Right renal cortex interstitium (tissue), 3 donors: ENCODE results near the gene KRTAP10-6. TPM values are rescaled to one million over a fixed set of nuclear protein-coding genes. Genes with fewer than 3 reads are reported as not detected.
"Not testable (repeated sequence)": the region's sequence is repeated elsewhere in the genome, so short reads cannot be mapped to it uniquely, and the experiment has no call there.

Experiments used
- DNase-seq, 3 donors: peaks; one replicate each; pipeline ENCODE4 v3.0.0-alpha.2; 2013; ENCODE audit warnings: low read depth in 3 of 3, low spot score in 2 of 3
- polyA plus RNA-seq, 3 donors: library from polyadenylated mRNA; unstranded; fragments of 120-200 nt; gene quantifications; one replicate each; pipeline ENCODE4 v1.2.1, GENCODE V29; 2013; ENCODE audit not compliant: insufficient read length in 3 of 3

The KRTAP10-6 gene
- polyA plus RNA-seq, 3 donors: not detected

DNA sequence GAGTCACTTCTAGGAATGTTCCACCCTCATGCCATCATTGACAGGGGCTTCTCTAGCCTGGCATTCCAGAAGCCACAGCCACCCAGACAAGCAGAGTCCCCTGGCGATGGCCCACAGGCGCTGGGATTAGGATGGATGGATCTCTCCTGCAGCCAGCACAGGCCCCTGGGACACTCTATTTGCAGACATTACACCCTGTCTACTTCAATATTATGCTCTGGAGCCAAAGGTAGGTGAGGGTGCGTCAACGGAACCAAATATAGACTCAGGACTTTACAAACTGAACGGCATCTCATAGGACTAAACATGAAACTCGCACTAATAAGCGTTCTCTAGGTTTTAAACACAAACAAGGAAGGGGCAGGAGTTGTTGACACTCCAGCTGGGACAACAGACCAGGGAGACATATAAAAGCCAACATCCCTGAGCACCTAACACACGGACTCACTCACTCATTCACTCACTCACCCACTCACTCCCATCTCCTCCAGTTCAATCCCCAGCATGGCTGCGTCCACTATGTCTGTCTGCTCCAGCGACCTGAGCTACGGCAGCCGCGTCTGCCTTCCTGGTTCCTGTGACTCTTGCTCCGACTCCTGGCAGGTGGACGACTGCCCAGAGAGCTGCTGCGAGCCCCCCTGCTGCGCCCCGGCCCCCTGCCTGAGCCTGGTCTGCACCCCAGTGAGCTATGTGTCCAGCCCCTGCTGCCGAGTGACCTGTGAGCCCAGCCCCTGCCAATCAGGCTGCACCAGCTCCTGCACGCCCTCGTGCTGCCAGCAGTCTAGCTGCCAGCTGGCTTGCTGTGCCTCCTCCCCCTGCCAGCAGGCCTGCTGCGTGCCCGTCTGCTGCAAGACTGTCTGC lies 8.0 kb upstream of the KRTAP10-6 start, which contains the start of gene KRTAP10-7:
Gene KRTAP10-7 (plus strand): TSS at position 480 of the 861 bp plus-strand sequence. CDS start 25 bp downstream, at position 505.
- DNase-seq: not testable (repeated sequence)

GRCh38 chr21:44599264-44600029 lies 7.1 kb upstream of the KRTAP10-6 start:
- DNase-seq: no peak

GRCh38 chr21:44598061-44598460 lies 5.8 kb upstream of the KRTAP10-6 start:
- DNase-seq: no peak

- DNase-seq: no peak
Observed at GRCh38 chr21:44596068-44596725, 3.9 kb upstream of the KRTAP10-6 start.

GRCh38 chr21:44595524-44595923 lies 3.2 kb upstream of the KRTAP10-6 start:
- no peak for DNase-seq

DNA sequence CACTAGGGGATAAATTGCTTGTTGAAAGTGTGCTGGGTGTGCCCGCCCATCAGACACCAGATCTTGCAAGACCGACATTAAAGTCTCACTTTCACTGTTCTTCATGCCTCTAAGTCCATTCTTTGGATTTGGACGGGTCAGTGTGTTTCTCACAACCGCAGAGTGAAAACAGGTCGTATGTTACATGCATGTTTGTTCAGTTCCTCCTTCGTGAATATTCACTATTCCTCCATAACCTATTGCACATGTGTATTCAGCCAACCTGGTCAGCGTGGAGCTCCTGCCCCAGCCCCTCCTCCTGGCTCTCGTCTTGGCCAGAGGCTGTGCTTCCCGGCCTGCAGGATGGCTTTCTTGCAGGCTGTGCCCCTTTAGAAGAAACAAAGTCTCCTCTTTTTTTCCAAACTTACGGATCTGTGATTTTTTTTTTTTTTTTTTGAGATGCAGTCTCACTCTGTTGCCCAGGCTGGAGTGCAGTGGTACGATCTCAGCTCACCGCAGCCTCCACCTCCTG lies 2.2 kb upstream of the KRTAP10-6 start:
- DNase-seq: no peak

- DNase-seq: no peak
Observed at GRCh38 chr21:44593598-44594405, 1.5 kb upstream of the KRTAP10-6 start.

- DNase-seq: not testable (repeated sequence)
Observed at GRCh38 chr21:44591801-44592130, 539 bp downstream of the KRTAP10-6 start.

DNA sequence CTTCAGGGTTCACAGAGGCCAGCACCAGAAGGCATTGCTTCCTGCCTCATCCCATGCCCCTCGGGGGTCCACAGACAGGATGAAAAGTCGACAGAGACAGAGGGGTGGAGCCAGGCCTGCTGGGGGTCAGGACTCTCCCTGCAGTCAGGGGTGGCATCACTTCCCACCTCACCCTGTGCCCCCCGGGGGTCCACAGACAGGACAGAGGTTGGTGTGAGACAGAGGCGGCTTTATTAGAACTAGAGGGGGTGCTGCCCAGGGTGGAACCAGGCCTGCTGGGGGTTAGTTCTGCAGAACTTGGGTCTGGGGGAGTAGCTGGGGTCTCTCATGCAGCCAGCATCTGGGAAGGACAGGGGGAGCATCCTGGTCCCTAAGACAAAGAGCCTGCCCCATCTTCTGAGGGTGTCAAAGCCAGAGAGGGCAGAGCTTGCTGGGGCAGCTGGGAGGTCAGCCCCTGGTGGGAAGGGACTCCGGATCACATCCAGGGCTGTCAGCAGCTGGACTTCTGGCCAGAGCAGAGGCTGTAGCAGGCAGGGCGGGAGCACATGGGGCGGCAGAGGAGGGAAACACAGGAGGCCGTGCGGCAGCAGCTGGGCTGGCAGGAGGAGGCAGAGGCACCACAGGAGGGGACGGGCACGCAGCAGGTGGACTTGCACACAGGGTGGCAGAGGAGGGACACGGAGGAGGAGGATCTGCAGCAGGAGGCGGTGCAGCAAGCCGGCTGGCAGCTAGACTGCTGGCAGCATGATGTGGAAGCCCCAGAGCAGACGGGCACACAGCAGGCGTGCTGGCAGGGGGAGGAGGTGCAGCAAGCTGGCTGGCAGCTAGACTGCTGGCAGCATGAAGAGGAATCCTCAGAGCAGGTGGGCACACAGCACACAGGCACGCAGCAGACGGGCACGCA lies 1.2 kb downstream of the KRTAP10-6 start:
- not testable (repeated sequence) for DNase-seq

- no peak for DNase-seq
Observed at GRCh38 chr21:44590311-44590721, 2.0 kb downstream of the KRTAP10-6 start.

DNA sequence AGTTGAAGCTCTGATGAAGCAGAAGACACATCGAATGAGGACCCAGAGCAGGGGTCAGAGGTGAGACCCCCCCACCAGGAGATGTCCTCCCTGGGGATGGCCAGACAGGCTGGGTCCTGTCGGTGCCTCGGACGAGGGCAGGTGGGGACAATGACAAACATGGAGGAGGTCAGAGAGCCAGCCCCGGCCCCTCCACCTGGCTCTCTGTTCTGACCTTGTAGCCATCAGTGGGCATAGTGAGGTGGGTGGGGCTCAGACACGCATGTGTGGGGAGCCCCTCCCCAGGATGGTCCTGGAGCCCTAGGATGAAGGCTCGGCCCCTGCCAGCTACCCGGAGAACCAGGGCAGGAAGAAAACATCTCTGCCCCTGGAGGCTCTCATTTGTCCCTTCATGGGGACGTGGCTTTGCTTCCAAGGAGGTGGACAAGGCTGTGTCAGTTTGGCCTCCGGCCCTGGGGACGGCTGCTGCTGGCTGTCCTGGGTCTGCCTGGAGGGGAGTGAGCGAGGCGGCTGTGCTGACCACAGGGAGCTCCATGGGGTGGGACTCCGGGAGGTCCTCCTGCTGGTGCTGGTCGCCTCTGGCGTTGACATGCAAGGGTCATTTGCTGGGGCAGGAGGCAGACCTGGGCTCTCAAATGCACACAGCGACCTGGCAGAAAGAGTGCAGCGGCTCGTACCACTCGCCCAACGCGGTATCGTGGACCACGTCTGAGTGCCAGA lies 2.6 kb downstream of the KRTAP10-6 start:
- DNase-seq: no peak

DNA sequence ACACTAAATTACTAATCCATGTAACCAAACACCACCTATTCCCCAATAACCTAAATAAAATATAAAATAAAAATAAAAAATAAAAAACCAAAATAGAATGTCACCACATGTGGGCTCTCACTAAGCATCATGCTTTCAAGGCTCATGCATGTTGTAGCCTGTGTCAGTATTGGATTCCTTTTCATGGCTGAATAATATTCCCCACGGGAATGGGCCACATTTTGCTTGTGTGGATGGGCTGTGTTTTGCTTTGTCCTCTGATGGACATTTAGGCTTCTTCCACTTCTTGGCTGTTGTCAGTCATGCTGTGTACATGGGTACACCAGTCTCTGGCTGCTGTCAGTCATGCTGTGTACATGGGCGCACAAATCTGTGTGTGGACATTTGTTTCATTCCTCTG lies 3.2 kb downstream of the KRTAP10-6 start:
- DNase-seq: no peak

DNA sequence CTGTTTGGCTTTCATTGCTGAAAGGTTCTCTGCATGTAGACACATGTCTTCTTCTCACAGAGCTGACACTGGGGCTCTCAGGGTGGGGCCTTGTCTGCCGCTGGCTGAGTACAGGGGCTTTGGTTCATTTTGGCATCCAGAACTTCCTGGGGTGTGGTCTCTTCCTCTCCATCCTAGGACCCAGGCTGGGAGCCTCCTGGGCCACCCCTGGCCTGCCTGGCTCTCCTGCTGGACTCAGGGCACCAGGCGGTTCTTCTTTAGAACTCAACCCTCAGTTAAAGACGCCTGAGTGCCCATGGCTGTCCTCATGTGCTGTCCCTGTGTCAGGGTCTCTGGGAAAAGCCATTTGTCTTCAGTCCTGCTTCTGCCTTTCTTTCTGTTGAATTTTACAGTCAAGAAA lies 6.4 kb downstream of the KRTAP10-6 start:
- DNase-seq: no peak

- no peak for DNase-seq
Observed at GRCh38 chr21:44583800-44584147, 8.5 kb downstream of the KRTAP10-6 start.

GRCh38 chr21:44583089-44583799 lies 9.1 kb downstream of the KRTAP10-6 start:
- no peak for DNase-seq

GRCh38 chr21:44582055-44582454 lies 10.2 kb downstream of the KRTAP10-6 start:
- no peak for DNase-seq

DNA sequence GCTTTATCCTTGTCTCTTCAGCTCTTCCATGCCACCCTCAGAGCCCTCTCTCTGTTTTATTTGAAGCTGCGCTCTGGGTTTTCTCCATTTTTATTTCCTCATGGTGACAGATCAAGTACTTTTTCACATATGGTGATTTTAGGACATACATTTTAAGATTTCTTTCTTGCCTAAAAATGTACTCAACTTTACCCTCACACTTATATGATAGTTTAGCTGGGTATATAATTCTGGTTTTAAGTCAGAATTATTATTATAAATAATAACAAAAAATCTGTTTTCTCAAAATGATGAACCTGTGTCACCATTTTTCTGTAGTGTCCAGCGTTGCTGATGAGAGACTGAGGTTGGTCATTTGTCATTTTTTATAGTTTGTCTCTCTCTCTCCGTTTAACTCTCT lies 11.1 kb downstream of the KRTAP10-6 start:
- no peak for DNase-seq

- DNase-seq: not testable (repeated sequence)
Observed at GRCh38 chr21:44580231-44580821, 12.0 kb downstream of the KRTAP10-6 start, which contains the start of gene KRTAP10-5. Gene KRTAP10-5 (minus strand): TSS chr21:44580604. CDS start chr21:44580578, 26 bp downstream.
